SU-DHL-6 (cell line): ENCODE data around the gene ZMYND15.

Experiments used
- CTCF ChIP-seq: fragments of 200-600 bp; sonication (generic); IDR thresholded peaks from one replicate; pipeline ENCODE4 v1.5.1; 2017; ENCODE audit warnings: antibody characterized with exemption, mild to moderate bottlenecking, low read length, moderate library complexity; ENCODE audit not compliant: insufficient read depth, poor library complexity, severe bottlenecking
- EZH2phosphoT487 ChIP-seq: fragments of 200-600 bp; sonication (generic), shearing (Covaris generic); conservative IDR thresholded peaks from 2 replicates; pipeline ENCODE4 v1.6.1; 2018; ENCODE audit warnings: mild to moderate bottlenecking, antibody characterized with exemption, low read length, moderate library complexity, mixed read lengths

GRCh38 chr17:4722678-4723240 is 16.9 kb upstream of the ZMYND15 start:
- TF ChIP-seq CTCF (no peak), EZH2phosphoT487 (no peak)
